Mononuclear cell (primary cell): ENCODE results near the gene TMEM255B. TPM values are rescaled to one million over a fixed set of nuclear protein-coding genes. Genes with fewer than 3 reads are reported as not detected.
"Not testable (repeated sequence)": the region's sequence is repeated elsewhere in the genome, so short reads cannot be mapped to it uniquely, and the experiment has no call there.

Experiments
- H3K27me3 ChIP-seq: 2 replicates; pipeline ENCODE4 v1.6.0; 2011; ENCODE audit warnings: low read length, control low read depth; ENCODE audit not compliant: insufficient read depth
- H3K4me1 ChIP-seq: 2 replicates; pipeline ENCODE4 v1.5.1; 2011; ENCODE audit warnings: mild to moderate bottlenecking, low read length, control low read depth; ENCODE audit not compliant: insufficient read depth
- H3K4me3 ChIP-seq: 2 replicates; pipeline ENCODE4 v1.5.1; 2011; ENCODE audit warnings: mild to moderate bottlenecking, low read length, moderate library complexity
- H3K9me3 ChIP-seq: 2 replicates; pipeline ENCODE4 v1.5.1; 2011; ENCODE audit warnings: low read depth, mild to moderate bottlenecking, control low read depth, low read length
- total RNA-seq: library from RNA; depleted of rRNA; stranded (reverse); fragments of >200 nt; gene quantifications from one replicate; pipeline ENCODE4 v1.2.3, GENCODE V29; 2012

TMEM255B gene
- total RNA-seq, 1 donor = 0.84 TPM

GRCh38 chr13:113777311-113778260 is 18.6 kb downstream of the TMEM255B start:
- H3K9me3 ChIP-seq = no peaks in the 10 kb centered on the region
- no peaks in the 10 kb centered on the region for H3K4me1 ChIP-seq
- H3K27me3 ChIP-seq = no peaks in the 10 kb centered on the region
- H3K4me3 ChIP-seq = no peak overlapping the region

- Histone ChIP-seq H3K9me3 (no peaks in the 10 kb centered on the region), H3K4me1 (no peaks in the 10 kb centered on the region), H3K27me3 (no peaks in the 10 kb centered on the region), H3K4me3 (no peak overlapping the region)
Observed at GRCh38 chr13:113781571-113781970, 22.5 kb downstream of the TMEM255B start.

DNA sequence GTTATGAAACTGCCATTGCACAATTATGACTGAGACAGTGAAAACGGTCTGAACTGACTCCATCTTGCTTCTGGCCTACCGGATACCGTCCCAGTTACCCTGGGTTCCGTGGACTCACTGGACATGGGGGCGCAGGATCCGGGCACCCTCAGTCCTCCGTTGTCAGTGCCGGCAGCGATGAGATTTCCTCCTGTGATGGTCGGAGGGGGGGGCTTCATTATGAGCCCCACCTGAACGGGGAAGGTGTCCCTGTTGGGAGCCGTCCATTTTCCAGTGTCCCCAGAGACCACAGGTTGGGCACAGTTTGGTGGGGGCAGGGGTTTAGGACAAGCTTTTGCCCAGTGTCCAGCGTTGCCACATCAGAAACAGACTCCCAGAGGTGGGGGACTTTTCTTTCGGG is 23.4 kb downstream of the TMEM255B start:
- Histone ChIP-seq H3K4me3 (no peak overlapping the region), H3K27me3 (no peaks in the 10 kb centered on the region), H3K4me1 (no peaks in the 10 kb centered on the region), H3K9me3 (no peaks in the 10 kb centered on the region)

DNA sequence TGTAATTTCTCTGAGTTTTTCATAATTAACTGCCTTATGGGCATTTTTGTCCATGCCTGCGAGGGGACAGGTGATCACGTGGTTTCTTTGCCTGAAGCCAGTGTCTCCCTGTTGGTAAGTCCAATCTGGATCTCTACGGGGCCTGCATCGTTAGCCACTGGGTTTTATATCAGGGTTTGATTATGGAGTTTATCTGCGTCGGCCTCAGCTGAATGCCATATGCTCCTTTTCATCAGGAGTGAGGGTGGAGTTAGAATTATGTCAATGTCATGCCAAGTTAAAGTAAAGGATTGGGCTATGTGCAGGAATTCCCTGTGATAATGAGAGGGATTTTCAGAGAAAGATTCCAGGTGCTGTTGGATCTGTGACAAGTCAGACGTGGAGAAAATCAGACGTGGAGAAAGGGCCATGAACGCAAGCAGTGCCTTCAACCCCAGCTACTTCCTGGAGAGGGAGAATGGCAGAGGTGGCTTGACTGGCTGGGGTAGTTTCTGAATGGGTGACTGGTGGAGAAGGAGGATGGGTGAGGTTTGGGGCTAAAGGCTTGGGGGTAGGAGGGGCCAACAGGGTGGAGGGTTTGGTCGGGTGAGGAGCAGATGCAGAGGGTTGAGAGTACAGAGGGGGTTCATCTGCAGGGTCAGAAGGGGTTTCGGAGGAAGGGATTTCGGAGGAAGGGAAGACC is 24.3 kb downstream of the TMEM255B start:
- H3K27me3 ChIP-seq = no peaks in the 10 kb centered on the region
- H3K4me3 ChIP-seq = no peak overlapping the region
- no peaks in the 10 kb centered on the region for H3K4me1 ChIP-seq
- no peaks in the 10 kb centered on the region for H3K9me3 ChIP-seq

DNA sequence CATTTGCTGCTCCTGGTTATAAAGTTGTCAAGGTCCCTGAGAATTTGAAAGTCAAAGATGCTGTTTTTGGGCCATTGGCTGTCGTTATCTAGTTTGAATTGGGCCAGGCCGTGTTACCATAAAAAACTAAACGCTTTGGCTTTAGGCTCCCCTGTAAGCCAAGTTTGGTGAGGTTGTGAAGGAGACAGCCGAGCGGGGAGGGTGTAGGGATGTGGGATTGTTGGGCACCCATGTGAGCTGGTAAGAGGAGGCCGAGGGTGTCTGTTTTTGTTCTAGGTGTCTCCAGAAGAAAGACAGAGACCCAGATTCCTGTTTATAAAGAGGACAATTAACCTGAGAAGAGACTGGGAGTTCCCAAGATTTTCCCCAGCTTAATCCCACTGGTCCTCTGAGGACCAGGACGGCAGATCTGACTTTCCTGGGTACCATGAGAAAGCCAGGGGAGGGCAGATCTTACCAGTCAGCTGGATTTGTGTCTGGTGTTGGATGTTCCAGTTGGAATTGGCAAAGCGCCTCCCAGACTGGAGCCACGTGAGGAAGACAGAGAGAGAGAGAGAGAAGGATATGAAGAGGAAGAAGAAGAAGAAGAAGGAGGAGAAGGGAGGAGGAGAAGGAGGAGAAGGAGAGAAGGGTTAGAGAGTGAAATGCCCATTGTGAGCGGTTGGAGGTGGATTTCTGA is 25.1 kb downstream of the TMEM255B start:
- Histone ChIP-seq H3K9me3 (no peaks in the 10 kb centered on the region), H3K4me3 (no peak overlapping the region), H3K27me3 (no peaks in the 10 kb centered on the region), H3K4me1 (no peaks in the 10 kb centered on the region)

GRCh38 chr13:113784645-113785024 is 25.6 kb downstream of the TMEM255B start:
- no peaks in the 10 kb centered on the region for H3K4me1 ChIP-seq
- no peak overlapping the region for H3K4me3 ChIP-seq
- no peaks in the 10 kb centered on the region for H3K9me3 ChIP-seq
- H3K27me3 ChIP-seq = no peaks in the 10 kb centered on the region

DNA sequence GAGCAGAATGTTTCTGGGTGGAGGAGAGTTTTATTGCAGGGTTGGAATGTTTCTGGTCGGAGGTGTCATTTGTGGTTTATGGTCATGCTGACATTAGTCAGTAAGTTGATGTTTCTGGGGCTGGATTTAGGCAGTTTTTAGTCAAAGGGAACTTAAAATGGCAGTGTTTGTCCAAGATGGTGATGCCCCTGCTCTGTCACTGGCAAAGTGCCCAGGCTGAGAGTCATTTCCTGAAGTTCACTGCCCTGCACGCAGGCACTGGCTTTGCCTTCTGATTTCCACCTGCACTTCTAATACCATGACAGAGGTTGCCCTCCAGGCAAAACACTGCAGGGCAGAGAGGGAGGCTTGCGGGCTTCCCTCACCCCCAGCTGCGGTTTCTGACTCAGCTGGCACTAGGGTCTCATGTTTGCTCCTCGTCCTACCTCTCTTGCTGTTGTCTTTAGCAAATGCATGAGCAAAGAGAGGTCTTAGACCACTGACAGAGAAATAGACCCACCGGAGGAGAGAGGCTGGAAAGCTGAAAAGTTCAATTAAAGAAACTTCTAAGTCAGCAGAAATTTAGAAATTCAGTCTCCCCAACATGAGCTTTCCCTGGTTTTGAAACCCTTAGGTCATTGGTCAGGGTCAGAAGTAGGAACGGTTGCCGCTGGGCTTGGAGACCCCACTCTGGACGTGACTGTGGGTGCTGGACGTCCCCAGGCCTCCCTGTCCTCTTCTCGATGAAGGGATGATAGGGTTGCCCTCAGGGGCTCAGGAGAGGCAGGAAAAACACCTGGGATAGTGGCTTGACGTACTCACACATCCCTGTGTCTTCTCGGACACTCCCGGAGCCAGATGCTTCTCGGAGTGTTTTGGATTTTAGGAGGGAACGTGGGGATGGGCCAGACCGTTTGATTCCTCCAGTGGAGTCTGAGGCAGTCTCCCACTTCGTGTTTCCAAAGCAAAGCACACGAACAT is 26.3 kb downstream of the TMEM255B start:
- H3K27me3 ChIP-seq = no peaks in the 10 kb centered on the region
- no peak overlapping the region for H3K4me3 ChIP-seq
- H3K4me1 ChIP-seq = no peaks in the 10 kb centered on the region
- H3K9me3 ChIP-seq = no peaks in the 10 kb centered on the region

DNA sequence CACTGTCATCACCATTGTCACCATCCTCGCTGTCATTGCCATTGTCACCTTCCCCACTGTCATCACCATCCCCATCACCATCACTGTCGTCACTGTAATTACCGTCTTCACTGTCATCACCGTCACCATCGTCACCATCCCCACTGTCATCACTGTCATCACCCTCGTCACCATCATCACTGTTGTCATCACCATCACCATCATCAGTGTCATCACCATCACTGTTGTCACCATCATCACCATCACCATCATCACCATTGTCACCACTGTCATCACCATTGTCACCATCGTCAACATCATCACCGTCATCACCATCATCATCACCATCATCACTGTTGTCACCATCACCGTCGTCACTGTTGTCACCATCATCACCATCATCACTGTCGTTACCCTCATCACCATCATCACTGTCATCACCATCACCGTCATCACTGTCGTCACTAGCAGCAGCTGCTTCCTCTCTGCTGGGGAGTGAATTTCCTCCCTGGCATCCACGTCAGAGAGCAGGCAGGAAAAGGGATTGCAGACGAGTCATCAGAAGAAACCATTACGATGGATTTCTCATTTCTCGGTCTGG is 27.3 kb downstream of the TMEM255B start:
- Histone ChIP-seq H3K4me1 (no peaks in the 10 kb centered on the region), H3K9me3 (no peaks in the 10 kb centered on the region), H3K27me3 (no peaks in the 10 kb centered on the region), H3K4me3 (no peak overlapping the region)

GRCh38 chr13:113787694-113788093 is 28.7 kb downstream of the TMEM255B start:
- no peaks in the 10 kb centered on the region for H3K27me3 ChIP-seq
- no peak overlapping the region for H3K4me3 ChIP-seq
- H3K9me3 ChIP-seq = no peaks in the 10 kb centered on the region
- no peaks in the 10 kb centered on the region for H3K4me1 ChIP-seq

GRCh38 chr13:113788413-113789135 is 29.5 kb downstream of the TMEM255B start:
- no peaks in the 10 kb centered on the region for H3K27me3 ChIP-seq
- H3K9me3 ChIP-seq = no peaks in the 10 kb centered on the region
- no peaks in the 10 kb centered on the region for H3K4me1 ChIP-seq
- no peak overlapping the region for H3K4me3 ChIP-seq

DNA sequence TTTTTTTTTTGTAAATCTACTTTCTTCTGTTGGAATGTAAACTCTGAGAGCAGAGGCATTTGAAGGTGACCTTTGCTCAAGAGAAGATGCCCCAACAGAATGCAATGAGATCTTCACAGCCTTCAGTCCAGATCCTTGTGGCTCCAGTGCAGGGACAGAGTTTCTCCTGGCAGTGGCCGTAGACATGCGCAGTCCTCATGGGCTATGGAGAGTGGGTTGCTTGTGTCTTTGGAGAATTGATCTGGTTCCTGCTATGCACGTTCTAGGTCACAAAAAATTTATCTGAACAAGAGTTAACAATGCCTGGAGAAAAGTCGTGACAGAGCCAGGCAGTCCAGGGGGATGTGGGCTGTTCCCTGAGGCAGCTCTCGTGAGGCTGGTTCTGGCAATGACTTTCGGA is 30.1 kb downstream of the TMEM255B start:
- H3K27me3 ChIP-seq = no peaks in the 10 kb centered on the region
- no peaks in the 10 kb centered on the region for H3K9me3 ChIP-seq
- no peaks in the 10 kb centered on the region for H3K4me1 ChIP-seq
- no peak overlapping the region for H3K4me3 ChIP-seq

DNA sequence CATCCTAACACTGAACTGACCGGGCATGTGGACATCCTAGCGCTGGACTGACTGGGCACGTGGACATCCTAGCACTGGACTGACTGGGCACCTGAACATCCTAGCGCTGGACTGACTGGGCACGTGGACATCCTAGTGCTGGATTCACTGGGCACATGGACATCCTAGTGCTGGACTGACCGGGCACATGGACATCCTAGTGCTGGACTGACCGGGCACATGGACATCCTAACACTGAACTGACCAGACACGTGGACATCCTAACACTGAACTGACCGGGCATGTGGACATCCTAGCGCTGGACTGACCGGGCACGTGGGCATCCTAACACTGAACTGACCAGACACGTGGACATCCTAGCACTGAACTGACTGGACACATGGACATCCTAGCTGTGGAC is 30.9 kb downstream of the TMEM255B start:
- not testable (repeated sequence) for H3K4me3 ChIP-seq, H3K4me1 ChIP-seq

DNA sequence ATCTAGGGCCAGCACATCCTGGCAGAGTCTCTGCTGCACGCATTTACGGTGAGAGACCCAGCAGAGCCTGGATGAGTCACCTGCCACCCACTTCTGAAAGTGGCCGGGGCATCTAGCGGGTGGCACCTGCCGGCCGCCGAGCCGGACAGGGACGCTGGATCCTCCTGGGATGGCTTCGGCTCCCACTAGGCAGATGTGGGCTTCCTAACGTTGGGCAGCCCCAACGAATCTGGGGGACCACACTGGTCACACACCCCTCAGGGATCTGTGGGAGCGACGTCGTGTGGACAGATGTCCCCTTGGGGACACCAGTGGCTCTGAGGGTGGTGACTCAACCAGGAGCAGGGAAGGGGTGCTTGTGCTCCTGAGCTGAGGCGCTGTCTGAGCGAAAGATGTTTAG is 32.2 kb downstream of the TMEM255B start:
- Histone ChIP-seq H3K27me3 (no peaks in the 10 kb centered on the region), H3K4me3 (no peak overlapping the region), H3K4me1 (no peaks in the 10 kb centered on the region), H3K9me3 (no peaks in the 10 kb centered on the region)

More for the DNA sequence above, 30.9 kb downstream of the TMEM255B start:
- H3K27me3 ChIP-seq, H3K9me3 ChIP-seq: not testable (repeated sequence)
